KMS-11 (cell line): ENCODE measurements around the gene AIRE.

Experiments used
- H2AFZ ChIP-seq: fragments of 200-600 bp; sonication (generic); 2 replicates; pipeline ENCODE4 v1.6.1; 2016; ENCODE audit warnings: antibody characterized with exemption, mixed run types, low read depth
- H3K27ac ChIP-seq: fragments of 200-600 bp; sonication (generic); 2 replicates; pipeline ENCODE4 v1.6.1; 2016; ENCODE audit warnings: mild to moderate bottlenecking, mixed run types
- H3K27me3 ChIP-seq: fragments of 200-600 bp; sonication (generic); 2 replicates; pipeline ENCODE4 v1.6.1; 2017; ENCODE audit warnings: mild to moderate bottlenecking, low read depth, mixed run types, moderate library complexity; ENCODE audit not compliant: insufficient read depth
- H3K36me3 ChIP-seq: fragments of 200-600 bp; sonication (generic); 2 replicates; pipeline ENCODE4 v1.6.1; 2017; ENCODE audit warnings: mild to moderate bottlenecking, mixed run types; ENCODE audit not compliant: insufficient read depth
- H3K4me1 ChIP-seq: fragments of 200-600 bp; sonication (generic); 2 replicates; pipeline ENCODE4 v1.6.1; 2016; ENCODE audit warnings: mild to moderate bottlenecking, low read depth, mixed run types; ENCODE audit not compliant: poor library complexity, severe bottlenecking
- H3K4me2 ChIP-seq: fragments of 200-600 bp; sonication (generic); 2 replicates; pipeline ENCODE4 v1.7.0; 2016; ENCODE audit warnings: mild to moderate bottlenecking, mixed run types
- H3K4me3 ChIP-seq: fragments of 200-600 bp; sonication (generic); IDR thresholded peaks from 2 replicates; pipeline ENCODE4 v1.6.1; 2017; ENCODE audit warnings: low read depth, low read length, mixed read lengths; ENCODE audit not compliant: insufficient read depth
- H3K79me2 ChIP-seq: fragments of 200-600 bp; sonication (generic); 2 replicates; pipeline ENCODE4 v1.6.1; 2016; ENCODE audit warnings: low read depth, mixed run types; ENCODE audit not compliant: insufficient read depth
- H3K9ac ChIP-seq: fragments of 200-600 bp; sonication (generic); 2 replicates; pipeline ENCODE4 v1.6.1; 2016; ENCODE audit warnings: mild to moderate bottlenecking, mixed run types
- H4K20me1 ChIP-seq: fragments of 200-600 bp; sonication (generic); 2 replicates; pipeline ENCODE4 v1.6.1; 2016; ENCODE audit warnings: mild to moderate bottlenecking, mixed run types; ENCODE audit not compliant: insufficient read depth
- TF ChIP-seq, protein P1 (sequence below): fragments of 200-600 bp; sonication (generic); conservative IDR thresholded peaks from 2 replicates; pipeline ENCODE4 v1.6.1; 2017; ENCODE audit warnings: low read depth, mild to moderate bottlenecking, antibody characterized with exemption, low read length, moderate library complexity, mixed read lengths

AIRE gene

GRCh38 chr21:44326716-44327602, 41.3 kb downstream of the AIRE start:
- Histone ChIP-seq H3K36me3 (no peaks in the 10 kb centered on the region), H3K4me1 (no peaks in the 10 kb centered on the region), H2AFZ (no peak overlapping the region), H4K20me1 (no peaks in the 10 kb centered on the region), H3K27ac (no peak overlapping the region), H3K4me2 (no peak overlapping the region), H3K79me2 (no peaks in the 10 kb centered on the region), H3K27me3 (no peaks in the 10 kb centered on the region), H3K9ac (no peak overlapping the region), H3K4me3 (no peak overlapping the region)
- TF ChIP-seq, protein P1, sequence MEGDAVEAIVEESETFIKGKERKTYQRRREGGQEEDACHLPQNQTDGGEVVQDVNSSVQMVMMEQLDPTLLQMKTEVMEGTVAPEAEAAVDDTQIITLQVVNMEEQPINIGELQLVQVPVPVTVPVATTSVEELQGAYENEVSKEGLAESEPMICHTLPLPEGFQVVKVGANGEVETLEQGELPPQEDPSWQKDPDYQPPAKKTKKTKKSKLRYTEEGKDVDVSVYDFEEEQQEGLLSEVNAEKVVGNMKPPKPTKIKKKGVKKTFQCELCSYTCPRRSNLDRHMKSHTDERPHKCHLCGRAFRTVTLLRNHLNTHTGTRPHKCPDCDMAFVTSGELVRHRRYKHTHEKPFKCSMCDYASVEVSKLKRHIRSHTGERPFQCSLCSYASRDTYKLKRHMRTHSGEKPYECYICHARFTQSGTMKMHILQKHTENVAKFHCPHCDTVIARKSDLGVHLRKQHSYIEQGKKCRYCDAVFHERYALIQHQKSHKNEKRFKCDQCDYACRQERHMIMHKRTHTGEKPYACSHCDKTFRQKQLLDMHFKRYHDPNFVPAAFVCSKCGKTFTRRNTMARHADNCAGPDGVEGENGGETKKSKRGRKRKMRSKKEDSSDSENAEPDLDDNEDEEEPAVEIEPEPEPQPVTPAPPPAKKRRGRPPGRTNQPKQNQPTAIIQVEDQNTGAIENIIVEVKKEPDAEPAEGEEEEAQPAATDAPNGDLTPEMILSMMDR: no peak

GRCh38 chr21:44327603-44327974, 41.9 kb downstream of the AIRE start:
- H3K27me3 ChIP-seq: no peaks in the 10 kb centered on the region
- no peaks in the 10 kb centered on the region for H3K4me1 ChIP-seq
- no peak overlapping the region for H3K9ac ChIP-seq
- no peak overlapping the region for H3K4me3 ChIP-seq
- no peaks in the 10 kb centered on the region for H3K36me3 ChIP-seq
- H3K4me2 ChIP-seq: no peak overlapping the region
- no peaks in the 10 kb centered on the region for H3K79me2 ChIP-seq
- TF ChIP-seq, protein P1: no peak
- H2AFZ ChIP-seq: no peak overlapping the region
- no peak overlapping the region for H3K27ac ChIP-seq
- H4K20me1 ChIP-seq: no peaks in the 10 kb centered on the region

- H2AFZ ChIP-seq: no peak overlapping the region
- no peaks in the 10 kb centered on the region for H3K27me3 ChIP-seq
- no peaks in the 10 kb centered on the region for H3K4me1 ChIP-seq
- no peak overlapping the region for H3K27ac ChIP-seq
- no peak overlapping the region for H3K4me2 ChIP-seq
- no peak overlapping the region for H3K4me3 ChIP-seq
- no peaks in the 10 kb centered on the region for H3K79me2 ChIP-seq
- H4K20me1 ChIP-seq: no peaks in the 10 kb centered on the region
- no peaks in the 10 kb centered on the region for H3K36me3 ChIP-seq
- H3K9ac ChIP-seq: no peak overlapping the region
- TF ChIP-seq, protein P1: no peak
These were observed 42.7 kb downstream of the AIRE start for GRCh38 chr21:44328242-44328895.

- no peak overlapping the region for H3K9ac ChIP-seq
- H3K4me2 ChIP-seq: no peak overlapping the region
- H3K36me3 ChIP-seq: no peaks in the 10 kb centered on the region
- TF ChIP-seq, protein P1: no peak
- no peak overlapping the region for H2AFZ ChIP-seq
- no peaks in the 10 kb centered on the region for H3K27me3 ChIP-seq
- no peaks in the 10 kb centered on the region for H3K4me1 ChIP-seq
- H3K4me3 ChIP-seq: no peak overlapping the region
- no peaks in the 10 kb centered on the region for H4K20me1 ChIP-seq
- no peak overlapping the region for H3K27ac ChIP-seq
- no peaks in the 10 kb centered on the region for H3K79me2 ChIP-seq
These were observed 43.6 kb downstream of the AIRE start for GRCh38 chr21:44329086-44329889.
